Activated naive CD4-positive, alpha-beta T cell (primary cell): Measurements from ENCODE around the gene TIE1.

Experiments used
- DNase-seq, 4 experiments: peaks; one replicate each; lab custom pipeline; 2025; lab: John Stamatoyannopoulos, UW

The TIE1 gene

GRCh38 chr1:43312663-43313515 is 12.1 kb downstream of the TIE1 start:
- DNase-seq, result no peak

GRCh38 chr1:43313771-43314170 is 13.0 kb downstream of the TIE1 start:
- no peak for DNase-seq

GRCh38 chr1:43314233-43314632 is 13.5 kb downstream of the TIE1 start:
- DNase-seq, result no peak

GRCh38 chr1:43315481-43315880 is 14.7 kb downstream of the TIE1 start:
- no peak for DNase-seq

- no peak for DNase-seq
Observed at GRCh38 chr1:43315963-43316737, 15.4 kb downstream of the TIE1 start.

GRCh38 chr1:43316738-43317520 is 16.1 kb downstream of the TIE1 start:
- no peak for DNase-seq

- DNase-seq, result no peak
Observed at GRCh38 chr1:43317817-43318471, 17.2 kb downstream of the TIE1 start.

GRCh38 chr1:43318831-43319230 is 18.0 kb downstream of the TIE1 start:
- DNase-seq, result no peak

GRCh38 chr1:43319288-43319687 is 18.5 kb downstream of the TIE1 start:
- no peak for DNase-seq

GRCh38 chr1:43319766-43320165 is 19.0 kb downstream of the TIE1 start:
- DNase-seq, result no peak

- no peak for DNase-seq
Observed at GRCh38 chr1:43321331-43321891, 20.6 kb downstream of the TIE1 start.

- DNase-seq, result no peak
Observed at GRCh38 chr1:43322506-43322905, 21.7 kb downstream of the TIE1 start.

GRCh38 chr1:43324810-43325209 is 24.0 kb downstream of the TIE1 start:
- no peak for DNase-seq

GRCh38 chr1:43325381-43325780 is 24.6 kb downstream of the TIE1 start:
- DNase-seq, result no peak

GRCh38 chr1:43327549-43328292 is 26.9 kb downstream of the TIE1 start:
- no peak for DNase-seq

- no peak for DNase-seq
Observed at GRCh38 chr1:43329995-43330751, 29.4 kb downstream of the TIE1 start.

GRCh38 chr1:43331688-43332087 is 30.9 kb downstream of the TIE1 start:
- DNase-seq, result no peak

GRCh38 chr1:43334453-43335205 is 33.8 kb downstream of the TIE1 start:
- DNase-seq, result no peak

GRCh38 chr1:43337588-43337987 is 36.8 kb downstream of the TIE1 start, which contains the start of gene MPL:
MPL (plus strand) TSS chr1:43337818; CDS start chr1:43337849, 31 bp downstream.
- DNase-seq, result no peak
